ENCODE results near the gene BIRC6. TPM values are rescaled to one million over a fixed set of nuclear protein-coding genes. Genes with fewer than 3 reads are reported as not detected.

Gene BIRC6
- total RNA-seq, 6 experiments from 2014 or later = 43.1 to 63.5 (median 47.2) TPM

- Histone ChIP-seq H3K36me3 (no peaks in the 10 kb centered on the region), H3K4me3 (no peak overlapping the region), H3K4me1 (no peaks in the 10 kb centered on the region), H3K27me3 (no peaks in the 10 kb centered on the region), H3K9me3 (no peaks in the 10 kb centered on the region), H3K27ac (no peak overlapping the region)
- TF ChIP-seq POLR2A (IDR thresholded peaks at IDR 0.05) (no peak), CTCF (IDR thresholded peaks at IDR 0.05) (no peak)
- ATAC-seq (peak; percentile 24 to 47 (median 37)), DNase-seq (no peak)
- 55% methylated on average over 3 of the region's 3 CpGs for WGBS (ENCODE audit: insufficient coverage, low coverage, low lambda C conversion rate, missing lambda C conversion rate)
- intact Hi-C loops (cut with DNase I) = no loop called here
These were observed 235.0 kb downstream of the BIRC6 start for GRCh38 chr2:32591669-32592463.

GRCh38 chr2:32594573-32594972, 237.8 kb downstream of the BIRC6 start:
- 74% methylated on average over 2 of the region's 3 CpGs for WGBS (ENCODE audit: insufficient coverage, low coverage, low lambda C conversion rate, missing lambda C conversion rate)
- TF ChIP-seq CTCF (IDR thresholded peaks at IDR 0.05) (no peak), POLR2A (IDR thresholded peaks at IDR 0.05) (no peak)
- no peaks in the 10 kb centered on the region for H3K9me3 ChIP-seq
- peaks cover 0 to 15% (median under 1%) of the 10 kb centered on the region in 4 donors for H3K36me3 ChIP-seq
- H3K4me3 ChIP-seq = no peak overlapping the region
- ATAC-seq (no peak), DNase-seq (no peak)
- intact Hi-C loops (cut with DNase I) = no loop called here
- no peak overlapping the region for H3K27ac ChIP-seq
- no peaks in the 10 kb centered on the region for H3K27me3 ChIP-seq
- no peaks in the 10 kb centered on the region for H3K4me1 ChIP-seq

GRCh38 chr2:32611366-32611765, 254.5 kb downstream of the BIRC6 start:
- DNase-seq = no peak
- intact Hi-C loops (cut with DNase I) = no loop called here
- 93% methylated on average over 2 of the region's 2 CpGs for WGBS (ENCODE audit: insufficient coverage, low coverage, low lambda C conversion rate, missing lambda C conversion rate)
- Histone ChIP-seq H3K9me3 (no peaks in the 10 kb centered on the region), H3K27ac (no peak overlapping the region), H3K4me3 (no peak overlapping the region), H3K27me3 (no peaks in the 10 kb centered on the region), H3K4me1 (no peaks in the 10 kb centered on the region), H3K36me3 (peaks cover 0 to 43% (median 16%) of the 10 kb centered on the region in 4 donors)
- TF ChIP-seq CTCF (IDR thresholded peaks at IDR 0.05) (no peak), POLR2A (IDR thresholded peaks at IDR 0.05) (no peak)
- peak in 3 of 4 donors; percentile 45 to 70 (median 58) for ATAC-seq

GRCh38 chr2:32611771-32612170, 254.9 kb downstream of the BIRC6 start:
- WGBS (ENCODE audit: insufficient coverage, low coverage, low lambda C conversion rate, missing lambda C conversion rate) = 89% methylated on average over 1 of the region's 1 CpG
- ATAC-seq (no peak), DNase-seq (no peak)
- no peak overlapping the region for H3K4me3 ChIP-seq
- no peaks in the 10 kb centered on the region for H3K4me1 ChIP-seq
- intact Hi-C loops (cut with DNase I) = no loop called here
- H3K9me3 ChIP-seq = no peaks in the 10 kb centered on the region
- no peaks in the 10 kb centered on the region for H3K27me3 ChIP-seq
- H3K36me3 ChIP-seq = peaks cover 0 to 43% (median 16%) of the 10 kb centered on the region in 4 donors
- no peak for TF ChIP-seq POLR2A (IDR thresholded peaks at IDR 0.05)
- TF ChIP-seq CTCF (IDR thresholded peaks at IDR 0.05) = no peak
- no peak overlapping the region for H3K27ac ChIP-seq
